ENCODE results near the gene PACSIN2.

DNA sequence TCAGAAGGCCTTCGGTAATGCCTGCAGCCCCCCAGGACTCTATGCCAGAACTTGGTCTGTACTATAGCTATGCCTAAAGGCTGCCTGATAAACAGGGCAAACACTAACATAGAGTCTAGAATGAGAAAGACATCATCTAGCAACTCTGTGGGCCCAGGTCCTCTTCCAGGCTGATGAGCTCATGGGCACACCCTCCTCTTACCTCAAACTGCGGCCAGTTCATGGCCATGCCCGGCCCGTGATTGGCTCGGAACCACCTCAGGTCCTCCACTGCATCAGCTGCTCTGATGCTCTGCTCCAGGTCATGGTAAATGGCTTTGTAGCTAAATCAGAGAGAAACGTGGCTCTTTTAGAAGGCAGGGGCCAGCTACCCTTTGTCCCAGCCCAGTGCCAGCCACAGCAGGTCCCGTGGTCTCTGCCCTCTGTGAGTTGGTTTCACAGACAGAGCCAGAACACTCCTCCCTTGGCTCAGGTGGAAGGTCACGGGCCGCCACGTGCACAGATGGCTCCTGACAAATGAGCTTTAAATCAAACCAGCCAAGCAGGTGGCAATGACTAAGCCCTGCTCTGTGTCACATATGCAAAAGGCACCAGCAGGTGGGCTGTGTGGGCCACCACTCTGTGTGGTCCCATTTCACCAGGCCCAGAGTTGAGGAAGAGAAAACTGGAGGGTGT lies 132.8 kb downstream of the PACSIN2 start:
- TF ChIP-seq EZH2phosphoT487 (IDR thresholded peaks at IDR 0.05; ENCODE audit: insufficient read depth, low read depth) (no peak), EZH2 (IDR thresholded peaks at IDR 0.05; ENCODE audit: insufficient read depth, poor library complexity, severe bottlenecking) (no peak)

Measured in GM23248 (cell line).